Left ventricle myocardium inferior (tissue), 1 donor: Measurements from ENCODE around the gene CBL. TPM values are rescaled to one million over a fixed set of nuclear protein-coding genes. Genes with fewer than 3 reads are reported as not detected.
"Not testable (repeated sequence)": the region's sequence is repeated elsewhere in the genome, so short reads cannot be mapped to it uniquely, and the experiment has no call there.

ENCODE experiments used
- DNase-seq: peaks from one replicate; pipeline ENCODE4 v3.0.0-alpha.2; 2020
- H3K27ac ChIP-seq: fragments of 200-600 bp; replicated peaks from 2 replicates; pipeline ENCODE4 v1.8.0; 2021
- H3K27me3 ChIP-seq: fragments of 200-600 bp; 2 replicates; pipeline ENCODE4 v1.8.0; 2021; ENCODE audit warnings: low read depth
- H3K36me3 ChIP-seq: fragments of 200-600 bp; 2 replicates; pipeline ENCODE4 v1.8.0; 2021
- H3K4me1 ChIP-seq: fragments of 200-600 bp; 2 replicates; pipeline ENCODE4 v1.8.0; 2021
- H3K4me3 ChIP-seq: fragments of 200-600 bp; 2 replicates; pipeline ENCODE4 v1.8.0; 2021; ENCODE audit warnings: mild to moderate bottlenecking, moderate library complexity
- H3K9me3 ChIP-seq: fragments of 200-600 bp; replicated peaks from 2 replicates; pipeline ENCODE4 v1.8.0; 2021
- intact Hi-C: fragments of 100-400 bp; cut with micrococcal nuclease; formaldehyde crosslinking; loops from one replicate; pipeline ENCODE4 v1.11.0; 2022
- total RNA-seq: library from RNA; stranded (reverse); fragmentation: NEBNext Ultra II Directional; extraction: Animal tissue kit (Norgen Biotek cat#: 25700); gene quantifications from one replicate; pipeline ENCODE4 v1.2.1, GENCODE V29; 2021
- TF ChIP-seq, protein P1 (sequence below): fragments of 200-600 bp; IDR thresholded peaks from 2 replicates; pipeline ENCODE4 v1.8.0; 2021; ENCODE audit warnings: antibody characterized with exemption, mild to moderate bottlenecking, borderline replicate concordance
- donor health status: DM: no; HTN: yes; CAD: no; lungs with severe emphysema.

Gene CBL
- total RNA-seq, 1 donor from 2014 or later = 7.0 TPM

GRCh38 chr11:119218141-119218878 lies 12.2 kb downstream of the CBL start:
- intact Hi-C loops = no loop called here
- Histone ChIP-seq H3K4me1 (peaks cover 19% of the 10 kb centered on the region), H3K27me3 (no peaks in the 10 kb centered on the region), H3K27ac (no peak overlapping the region), H3K4me3 (no peak overlapping the region), H3K9me3 (no peaks in the 10 kb centered on the region), H3K36me3 (no peaks in the 10 kb centered on the region)
- DNase-seq = no peak
- TF ChIP-seq, protein P1, sequence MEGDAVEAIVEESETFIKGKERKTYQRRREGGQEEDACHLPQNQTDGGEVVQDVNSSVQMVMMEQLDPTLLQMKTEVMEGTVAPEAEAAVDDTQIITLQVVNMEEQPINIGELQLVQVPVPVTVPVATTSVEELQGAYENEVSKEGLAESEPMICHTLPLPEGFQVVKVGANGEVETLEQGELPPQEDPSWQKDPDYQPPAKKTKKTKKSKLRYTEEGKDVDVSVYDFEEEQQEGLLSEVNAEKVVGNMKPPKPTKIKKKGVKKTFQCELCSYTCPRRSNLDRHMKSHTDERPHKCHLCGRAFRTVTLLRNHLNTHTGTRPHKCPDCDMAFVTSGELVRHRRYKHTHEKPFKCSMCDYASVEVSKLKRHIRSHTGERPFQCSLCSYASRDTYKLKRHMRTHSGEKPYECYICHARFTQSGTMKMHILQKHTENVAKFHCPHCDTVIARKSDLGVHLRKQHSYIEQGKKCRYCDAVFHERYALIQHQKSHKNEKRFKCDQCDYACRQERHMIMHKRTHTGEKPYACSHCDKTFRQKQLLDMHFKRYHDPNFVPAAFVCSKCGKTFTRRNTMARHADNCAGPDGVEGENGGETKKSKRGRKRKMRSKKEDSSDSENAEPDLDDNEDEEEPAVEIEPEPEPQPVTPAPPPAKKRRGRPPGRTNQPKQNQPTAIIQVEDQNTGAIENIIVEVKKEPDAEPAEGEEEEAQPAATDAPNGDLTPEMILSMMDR = no peak

DNA sequence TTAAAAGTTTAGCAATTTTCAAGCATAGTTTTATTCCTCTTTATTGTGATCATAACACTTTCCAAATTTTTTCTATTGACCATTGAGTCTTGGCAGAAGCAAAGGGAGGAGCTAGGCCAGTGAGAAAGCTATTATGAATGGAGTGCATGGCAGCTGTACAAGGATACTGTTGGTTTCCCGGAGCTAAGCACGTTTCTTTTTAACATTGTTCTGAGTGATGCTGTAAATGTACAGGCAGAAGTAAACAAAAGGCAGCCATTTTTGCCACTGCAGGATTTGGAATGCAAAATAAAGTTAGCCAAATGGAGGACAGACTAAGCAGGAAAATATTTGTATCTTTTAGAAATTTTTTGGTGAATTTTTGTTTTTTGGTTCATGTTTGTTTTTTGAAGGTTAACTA lies 16.2 kb downstream of the CBL start:
- TF ChIP-seq, protein P1 = no peak
- Histone ChIP-seq H3K36me3 (no peaks in the 10 kb centered on the region), H3K27me3 (no peaks in the 10 kb centered on the region), H3K4me1 (peaks cover 15% of the 10 kb centered on the region), H3K9me3 (no peaks in the 10 kb centered on the region), H3K27ac (peak overlapping the region; percentile 30), H3K4me3 (no peak overlapping the region)
- DNase-seq = no peak
- intact Hi-C loops = no loop called here

DNA sequence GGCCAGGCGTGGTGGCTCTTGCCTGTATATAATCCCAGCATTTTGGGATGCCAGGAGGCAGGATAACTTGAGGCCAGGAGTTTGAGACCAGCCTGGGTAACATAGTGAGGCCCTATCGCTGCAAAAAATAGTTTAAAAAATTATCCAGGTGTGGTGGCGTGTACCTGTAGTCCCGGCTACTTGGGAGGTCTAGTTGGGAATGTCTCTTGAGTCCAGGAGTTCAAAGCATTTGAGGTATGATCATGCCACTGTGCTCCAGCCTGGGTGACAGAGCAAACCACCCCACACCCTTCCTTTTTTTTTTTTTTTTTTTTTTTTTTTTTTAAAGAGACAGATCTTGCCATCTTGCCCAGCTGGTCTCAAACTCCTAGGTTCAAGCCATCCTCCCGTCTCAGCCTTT lies 16.8 kb downstream of the CBL start:
- intact Hi-C loops = no loop called here
- DNase-seq = no peak
- peak overlapping the region; percentile 30 for H3K27ac ChIP-seq
- TF ChIP-seq, protein P1 = no peak
- H3K27me3 ChIP-seq = no peaks in the 10 kb centered on the region
- H3K9me3 ChIP-seq = no peaks in the 10 kb centered on the region
- H3K4me1 ChIP-seq = peaks cover 15% of the 10 kb centered on the region
- H3K36me3 ChIP-seq = no peaks in the 10 kb centered on the region
- no peak overlapping the region for H3K4me3 ChIP-seq

- TF ChIP-seq, protein P1 = no peak
- Histone ChIP-seq H3K27me3 (no peaks in the 10 kb centered on the region), H3K36me3 (no peaks in the 10 kb centered on the region), H3K4me1 (peaks cover 15% of the 10 kb centered on the region), H3K9me3 (no peaks in the 10 kb centered on the region), H3K27ac (no peak overlapping the region), H3K4me3 (no peak overlapping the region)
- no peak for DNase-seq
- intact Hi-C loops = no loop called here
These were observed 17.7 kb downstream of the CBL start for GRCh38 chr11:119223856-119224255.

- H3K4me1 ChIP-seq, DNase-seq, H3K27ac ChIP-seq, H3K27me3 ChIP-seq, H3K9me3 ChIP-seq, intact Hi-C loops, H3K4me3 ChIP-seq: not testable (repeated sequence)
- peaks cover 14% of the 10 kb centered on the region for H3K36me3 ChIP-seq
These were observed 22.6 kb downstream of the CBL start for GRCh38 chr11:119228535-119229287.

DNA sequence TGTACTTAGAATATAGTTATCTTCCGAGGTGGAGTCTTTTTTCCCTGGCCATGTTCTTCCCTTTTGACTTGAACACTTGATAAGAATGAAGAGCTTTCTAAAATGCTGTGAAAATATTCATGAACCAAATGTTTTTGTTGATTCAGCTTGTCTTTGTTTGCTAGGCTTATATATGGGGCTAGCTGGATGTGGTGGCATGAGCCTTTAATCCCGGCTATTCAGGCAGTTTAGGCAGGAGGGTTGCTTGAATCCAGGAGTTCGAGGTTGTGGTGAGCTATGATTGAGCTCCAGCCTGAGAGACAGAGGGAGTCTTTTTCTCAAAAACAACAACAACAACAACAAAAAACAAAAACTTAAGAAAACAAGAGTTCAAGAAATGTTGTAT lies 23.1 kb downstream of the CBL start:
- DNase-seq = no peak
- intact Hi-C loops = no loop called here
- H3K27me3 ChIP-seq = no peaks in the 10 kb centered on the region
- H3K9me3 ChIP-seq = no peaks in the 10 kb centered on the region
- TF ChIP-seq, protein P1 = no peak
- no peak overlapping the region for H3K27ac ChIP-seq
- H3K4me1 ChIP-seq = peaks cover 4% of the 10 kb centered on the region
- peaks cover 18% of the 10 kb centered on the region for H3K36me3 ChIP-seq
- H3K4me3 ChIP-seq = no peak overlapping the region
